SKM-1 treated with dmso at 0.1 percent for 144 hours (cell line): ENCODE data around the gene EYA2.
"Not testable (repeated sequence)": the region's sequence is repeated elsewhere in the genome, so short reads cannot be mapped to it uniquely, and the experiment has no call there.

Experiments
- DNase-seq: peaks from one replicate; lab custom pipeline; 2025; ENCODE audit not compliant: unreplicated experiment; lab: John Stamatoyannopoulos, UW

The EYA2 gene

DNA sequence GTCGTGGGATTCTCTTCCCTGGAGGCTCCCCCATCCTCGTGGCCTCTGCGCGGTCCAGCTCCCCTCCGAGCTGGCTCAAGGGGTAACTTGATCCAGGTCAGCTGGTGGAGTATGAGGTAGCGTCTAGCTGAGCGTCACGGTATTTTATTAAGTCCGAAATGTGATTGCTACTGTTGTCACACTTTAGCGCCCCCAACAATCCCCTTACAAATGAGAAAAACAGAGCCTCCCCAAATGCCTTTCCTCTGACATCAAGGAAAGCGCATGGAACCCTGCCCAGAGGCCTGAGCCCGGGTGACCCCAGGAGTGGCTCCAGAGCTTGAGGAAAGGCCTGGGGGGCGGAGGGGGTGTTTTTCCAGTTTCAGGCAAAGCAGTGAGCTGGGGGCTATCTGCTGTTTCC, 269.5 kb downstream of the EYA2 start:
- DNase-seq: no peak

DNA sequence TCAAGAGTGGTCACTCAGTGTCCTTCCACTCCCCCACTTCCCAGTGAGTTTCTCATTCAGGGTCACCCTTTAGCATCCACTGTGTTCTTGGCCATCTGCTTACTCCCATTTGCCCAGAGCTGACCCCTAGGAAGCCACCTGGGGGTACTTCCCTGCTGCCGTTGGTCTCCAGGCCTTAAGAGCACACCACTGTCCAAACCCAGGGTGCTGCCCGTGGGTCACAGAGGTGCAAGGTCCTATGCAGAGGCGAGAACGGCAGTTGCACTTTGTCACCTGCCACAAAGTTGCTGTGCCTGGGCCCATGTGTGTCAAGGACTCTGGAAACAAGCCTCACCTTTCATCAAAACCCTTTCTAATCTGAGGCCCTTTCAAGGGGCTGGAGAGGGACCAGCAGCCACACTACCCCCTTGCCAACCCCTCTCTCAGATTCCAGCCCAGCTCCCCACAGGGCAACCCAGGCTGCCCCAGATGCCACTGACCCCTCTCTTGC, 270.8 kb downstream of the EYA2 start:
- no peak for DNase-seq

DNA sequence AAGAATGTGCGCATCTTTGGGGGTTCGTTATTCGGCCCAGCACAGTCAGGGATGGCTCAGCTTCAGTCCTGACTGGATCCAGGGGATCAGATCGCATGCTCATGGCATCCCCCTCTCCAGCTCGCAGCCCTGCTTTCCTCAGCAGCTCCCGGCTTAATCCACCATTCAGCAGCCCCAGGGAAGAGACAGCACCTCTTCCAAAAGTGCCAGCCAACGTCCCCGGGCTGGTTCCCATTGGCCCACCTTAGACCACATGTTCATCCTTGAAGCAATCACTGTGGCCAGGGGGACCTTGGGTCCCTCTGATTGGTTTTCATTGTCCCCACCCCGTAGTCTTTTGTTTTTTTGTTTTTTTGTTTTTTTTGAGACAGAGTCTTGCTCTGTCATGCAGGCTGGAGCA, 273.2 kb downstream of the EYA2 start:
- DNase-seq: no peak

DNA sequence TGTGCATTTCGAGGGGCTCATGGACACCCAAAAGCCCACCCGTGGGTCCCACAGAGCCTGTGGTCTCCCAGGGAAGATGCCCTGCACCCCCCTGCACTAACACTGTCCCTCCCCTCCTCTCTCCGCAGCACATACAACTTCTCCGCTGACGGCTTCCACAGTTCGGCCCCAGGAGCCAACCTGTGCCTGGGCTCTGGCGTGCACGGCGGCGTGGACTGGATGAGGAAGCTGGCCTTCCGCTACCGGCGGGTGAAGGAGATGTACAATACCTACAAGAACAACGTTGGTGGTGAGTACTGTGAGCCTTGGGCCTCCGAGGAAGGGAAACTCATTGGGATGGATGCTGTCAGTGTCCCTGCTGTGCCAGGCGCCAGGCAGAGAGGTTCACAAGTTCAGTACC, 277.9 kb downstream of the EYA2 start:
- no peak for DNase-seq

DNA sequence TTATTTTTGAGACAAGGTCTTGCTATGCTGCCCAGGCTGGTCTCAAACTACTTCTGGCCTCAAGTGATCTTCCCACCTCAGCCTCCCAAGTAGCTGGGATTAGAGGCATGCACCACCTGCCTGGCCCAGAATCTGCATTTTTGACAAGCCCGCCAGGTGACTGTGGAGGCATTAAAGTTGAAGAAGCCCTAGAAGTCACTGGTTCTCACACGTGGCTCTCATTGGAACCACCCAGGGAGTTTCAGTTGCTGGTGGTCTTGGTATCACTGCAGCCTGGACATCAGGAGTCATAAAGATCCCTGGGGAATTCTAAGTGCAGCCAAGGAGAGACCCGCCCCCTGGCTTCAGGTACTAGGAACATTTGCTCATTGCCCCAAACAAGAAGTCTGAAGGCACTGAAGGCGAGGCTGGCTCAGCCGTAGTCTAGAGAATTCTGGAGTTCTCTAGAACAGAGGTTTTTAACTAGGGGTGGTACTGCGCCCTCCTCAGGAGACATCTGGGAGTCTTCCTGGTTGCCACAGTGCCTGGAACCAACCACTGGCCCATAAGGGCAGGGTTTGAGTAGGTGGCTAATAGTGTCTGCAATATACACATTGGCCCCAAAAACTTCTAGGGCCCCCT, 279.1 kb downstream of the EYA2 start:
- no peak for DNase-seq

DNA sequence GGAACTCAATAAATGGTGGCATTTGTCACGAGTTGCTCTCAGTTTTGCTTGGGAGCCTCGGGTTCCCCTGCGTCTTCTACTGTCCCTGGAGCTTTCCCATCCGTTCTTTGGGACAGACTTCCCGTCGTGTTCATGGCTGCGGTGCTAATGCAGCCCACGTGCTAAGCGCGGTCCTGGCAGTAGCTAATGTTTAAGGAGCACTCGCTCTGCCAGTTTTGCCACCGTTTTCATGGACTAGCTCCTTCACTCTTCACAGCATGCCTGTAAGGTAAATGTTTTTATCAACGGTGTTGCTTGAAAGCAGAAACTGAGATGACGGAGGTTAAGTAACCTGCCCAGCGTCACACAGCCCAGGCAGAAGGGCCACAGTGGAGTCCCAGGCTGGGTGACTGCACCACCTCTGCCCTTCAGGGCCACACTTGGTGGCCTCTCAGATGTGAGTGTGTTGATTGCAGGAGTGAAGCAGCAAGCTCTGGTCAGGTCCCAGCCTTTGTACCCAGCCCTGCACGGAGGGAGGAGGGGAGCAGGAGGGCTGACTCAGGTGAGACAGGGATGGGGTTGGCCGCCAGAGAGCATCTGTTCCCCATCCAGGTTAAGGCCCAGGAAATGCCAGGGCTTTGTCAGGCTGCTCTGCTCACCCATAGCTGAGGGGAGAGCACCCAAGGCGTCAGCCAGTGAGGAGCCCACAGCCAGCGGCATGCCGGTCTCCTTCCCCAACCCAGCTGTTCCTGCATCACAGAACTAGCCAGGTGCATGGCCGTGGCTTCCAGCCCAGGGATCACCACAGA, 280.0 kb downstream of the EYA2 start:
- DNase-seq: no peak

DNA sequence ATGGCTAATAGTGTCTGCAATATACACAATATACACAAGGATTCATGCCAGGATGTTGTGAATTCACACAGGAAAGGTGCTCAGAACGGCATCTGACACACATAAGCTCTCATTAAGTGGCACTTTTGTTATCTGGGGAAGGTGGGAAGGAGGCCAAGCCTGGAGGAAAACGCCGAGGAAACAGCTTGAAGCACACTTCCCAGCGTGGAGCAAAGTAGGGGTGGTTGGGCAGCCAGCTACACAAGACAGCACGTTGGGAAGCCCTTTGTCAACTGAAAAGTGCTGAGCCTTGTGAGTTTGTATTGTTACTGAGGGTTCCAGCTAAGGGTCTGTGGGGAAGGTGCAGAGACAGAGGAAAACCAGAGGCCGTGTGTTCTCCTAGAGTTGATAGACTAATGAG, 280.9 kb downstream of the EYA2 start:
- DNase-seq: no peak

DNA sequence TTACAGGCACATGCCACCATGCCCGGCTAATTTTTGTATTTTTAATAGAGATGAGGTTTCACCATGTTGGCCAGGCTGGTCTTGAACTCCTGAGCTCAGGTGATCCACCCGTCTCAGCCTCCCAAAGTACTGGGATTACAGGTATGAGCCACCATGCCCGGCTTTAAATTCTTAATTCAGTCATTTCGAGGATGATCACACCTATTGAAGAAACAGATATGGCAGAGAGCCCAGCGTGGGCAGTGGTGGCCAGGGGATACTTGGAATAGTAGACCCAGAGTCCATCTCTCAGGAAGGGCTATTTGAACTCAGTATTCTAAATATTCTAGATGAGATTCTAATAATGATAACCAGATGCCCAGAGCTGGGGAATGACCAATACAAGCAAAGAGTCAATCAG, 281.6 kb downstream of the EYA2 start:
- not testable (repeated sequence) for DNase-seq

DNA sequence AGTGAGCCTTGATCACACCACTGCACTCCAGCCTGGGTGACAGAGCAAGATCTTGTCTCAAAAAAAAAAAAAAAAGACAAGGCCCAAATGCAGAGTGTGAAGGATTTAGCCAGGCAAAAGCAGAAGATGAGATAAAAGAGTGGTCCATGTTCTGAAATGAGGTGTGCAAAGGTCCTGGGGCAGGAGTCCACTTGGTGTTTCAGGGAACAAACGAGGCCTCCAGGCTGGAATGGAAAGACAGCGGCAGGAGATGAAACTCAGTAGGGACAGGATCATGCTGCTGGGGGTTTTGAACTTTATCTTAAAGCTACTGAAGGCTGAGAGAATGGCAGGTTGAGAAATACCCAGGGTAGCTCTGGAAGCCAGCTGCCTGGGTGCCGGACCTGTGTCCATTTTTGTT, 283.6 kb downstream of the EYA2 start:
- no peak for DNase-seq

DNA sequence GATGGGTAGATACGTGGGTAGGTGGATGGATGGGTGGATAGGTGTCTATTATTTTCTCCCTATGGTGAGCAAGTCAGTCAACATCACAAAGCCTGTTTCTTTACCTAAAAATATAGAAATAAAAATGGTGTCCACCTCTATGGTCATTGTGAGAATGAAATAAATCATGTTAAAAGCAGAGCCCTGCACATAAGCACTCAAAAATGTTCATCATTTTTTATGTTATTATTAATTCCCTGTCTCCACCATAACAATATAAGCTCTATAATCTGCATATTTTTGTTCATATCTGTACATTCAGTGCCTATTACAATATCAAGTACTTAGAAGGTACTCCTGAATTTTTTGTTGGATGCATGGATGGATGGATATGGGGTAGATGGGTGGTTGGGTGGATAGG, 284.2 kb downstream of the EYA2 start:
- no peak for DNase-seq

DNA sequence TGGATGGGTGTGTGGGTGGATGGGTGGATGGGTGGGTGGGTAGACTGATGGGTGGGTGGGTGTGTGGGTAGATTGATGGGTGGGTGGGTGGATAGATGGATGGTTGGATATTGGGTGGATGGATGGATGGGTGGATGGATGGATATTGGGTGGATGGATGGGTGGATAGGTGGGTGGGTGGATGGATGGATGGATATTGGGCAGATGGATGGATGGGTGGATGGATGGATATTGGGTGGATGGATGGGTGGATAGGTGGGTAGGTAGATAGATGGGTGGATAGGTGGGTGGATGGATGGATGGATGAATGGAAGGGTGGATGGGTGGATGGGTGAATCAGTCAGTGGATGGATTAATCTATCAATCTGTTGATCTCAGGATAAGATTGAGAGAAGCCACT, 284.6 kb downstream of the EYA2 start:
- no peak for DNase-seq

DNA sequence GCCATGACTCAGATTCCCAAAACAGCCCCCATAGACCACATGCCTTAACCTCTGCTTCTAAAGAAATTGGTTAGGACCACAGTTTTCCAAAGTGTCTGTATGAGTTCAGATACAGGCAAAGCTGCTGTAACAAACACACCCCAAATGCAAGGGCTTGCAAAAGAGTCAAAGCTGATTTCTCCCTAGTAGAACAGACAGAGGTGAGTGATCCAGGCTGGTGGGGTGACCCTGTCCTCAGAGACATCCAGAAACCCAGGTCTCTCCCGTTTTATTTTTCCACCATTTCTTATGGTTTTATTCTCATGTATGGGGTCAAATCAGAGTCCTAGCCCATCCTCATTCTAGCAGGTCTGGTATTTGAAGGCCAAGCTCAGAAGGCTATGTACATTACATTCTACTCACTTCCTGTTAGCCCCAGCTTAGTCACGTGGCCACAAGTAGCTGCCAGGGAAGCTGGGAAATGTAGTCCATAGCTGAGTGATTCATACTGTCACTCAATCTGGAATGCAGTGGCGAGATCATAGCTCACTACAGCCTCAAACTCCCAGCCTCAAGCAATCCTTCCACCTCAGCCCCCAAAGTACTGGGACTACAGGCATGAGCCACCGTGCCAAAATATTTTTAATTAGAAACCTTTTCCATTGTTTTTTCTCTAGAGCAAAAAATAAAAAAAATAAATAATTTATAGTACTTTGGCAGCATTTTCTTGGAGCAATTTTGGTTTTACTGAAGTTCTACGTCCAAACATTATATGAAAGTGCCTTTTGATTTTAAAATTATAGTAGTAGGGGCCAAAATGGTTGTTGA, 286.6 kb downstream of the EYA2 start:
- DNase-seq: peak; percentile 61

DNA sequence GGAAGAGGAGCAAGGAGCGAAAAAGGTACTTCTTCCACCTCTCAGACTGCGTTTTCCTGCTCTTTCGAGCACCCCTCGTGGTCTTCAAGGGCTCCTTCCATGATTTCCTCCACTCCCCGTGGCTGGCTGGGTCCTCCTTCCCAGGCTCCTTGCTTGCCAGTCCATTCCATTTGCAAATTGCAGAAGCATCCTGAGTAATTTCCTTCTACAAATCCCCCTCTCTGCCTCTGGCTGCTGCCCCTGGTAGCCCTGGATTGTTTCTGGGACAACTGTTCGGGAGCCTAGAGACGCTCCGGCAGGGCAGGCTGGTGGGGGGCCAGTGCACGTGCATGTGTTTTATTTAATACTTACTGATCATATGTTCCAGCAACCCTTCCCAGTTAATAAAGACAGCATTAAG, 288.7 kb downstream of the EYA2 start:
- DNase-seq: no peak

DNA sequence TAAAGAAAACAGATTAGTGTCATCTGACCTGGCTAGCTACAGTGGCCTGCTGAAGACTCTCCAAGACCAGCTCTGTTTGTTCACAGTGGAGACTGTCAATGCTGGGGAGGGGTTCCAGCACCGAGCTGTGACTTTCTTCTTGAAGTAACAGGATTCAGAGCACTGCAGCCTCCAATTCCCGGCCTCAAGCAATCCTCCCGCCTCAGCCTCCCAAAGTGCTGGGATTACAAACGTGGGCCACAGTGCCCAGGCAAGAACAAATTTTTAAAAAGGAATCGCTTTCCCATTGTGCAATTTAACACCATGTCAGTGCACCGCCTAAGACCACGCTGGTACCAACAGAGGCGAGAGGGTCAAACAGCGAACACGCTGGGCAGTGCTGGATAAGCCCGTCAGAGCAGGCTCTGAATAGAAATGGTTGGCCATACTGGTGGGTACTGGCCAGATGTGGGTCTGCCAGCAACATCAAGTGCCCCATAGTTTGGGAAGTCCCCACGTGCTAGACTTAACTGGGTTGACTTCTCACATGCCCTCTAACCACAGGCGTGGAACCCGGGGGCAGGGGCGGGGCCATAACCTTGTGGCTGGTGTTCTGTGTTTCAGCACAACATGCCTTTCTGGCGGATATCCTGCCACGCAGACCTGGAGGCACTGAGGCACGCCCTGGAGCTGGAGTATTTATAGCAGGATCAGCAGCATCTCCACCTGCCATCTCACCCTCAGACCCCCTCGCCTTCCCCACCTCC, 293.0 kb downstream of the EYA2 start:
- DNase-seq: no peak

DNA sequence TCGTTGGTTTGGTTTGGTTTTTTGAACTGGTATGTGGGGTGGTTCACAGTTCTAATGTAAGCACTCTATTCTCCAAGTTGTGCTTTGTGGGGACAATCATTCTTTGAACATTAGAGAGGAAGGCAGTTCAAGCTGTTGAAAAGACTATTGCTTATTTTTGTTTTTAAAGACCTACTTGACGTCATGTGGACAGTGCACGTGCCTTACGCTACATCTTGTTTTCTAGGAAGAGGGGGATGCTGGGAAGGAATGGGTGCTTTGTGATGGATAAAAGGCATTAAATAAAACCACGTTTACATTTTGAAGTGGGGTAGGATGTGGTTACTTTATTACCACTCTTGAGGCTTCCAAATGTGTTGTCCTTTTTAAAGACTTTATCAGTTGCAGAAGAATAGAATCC, 293.9 kb downstream of the EYA2 start:
- no peak for DNase-seq

DNA sequence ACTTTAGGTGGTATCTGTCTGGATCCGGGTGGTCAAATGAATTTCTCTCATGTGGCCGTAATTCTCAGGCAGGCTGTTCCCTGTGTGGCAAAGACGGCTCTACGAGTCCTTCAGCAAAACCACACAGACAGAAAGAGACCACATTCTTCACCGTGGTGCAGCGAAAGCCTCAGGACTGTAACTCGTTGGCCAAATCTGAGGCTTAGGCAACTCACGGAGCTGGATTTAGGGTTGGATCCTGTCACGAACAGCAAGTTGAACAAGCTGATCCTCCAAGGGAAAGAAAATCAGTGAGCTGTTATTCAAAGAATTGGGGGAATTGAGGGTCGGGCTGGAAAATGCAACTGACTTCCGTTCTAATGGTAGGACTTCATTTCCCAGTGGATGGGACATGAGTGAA, 294.4 kb downstream of the EYA2 start:
- DNase-seq: no peak

DNA sequence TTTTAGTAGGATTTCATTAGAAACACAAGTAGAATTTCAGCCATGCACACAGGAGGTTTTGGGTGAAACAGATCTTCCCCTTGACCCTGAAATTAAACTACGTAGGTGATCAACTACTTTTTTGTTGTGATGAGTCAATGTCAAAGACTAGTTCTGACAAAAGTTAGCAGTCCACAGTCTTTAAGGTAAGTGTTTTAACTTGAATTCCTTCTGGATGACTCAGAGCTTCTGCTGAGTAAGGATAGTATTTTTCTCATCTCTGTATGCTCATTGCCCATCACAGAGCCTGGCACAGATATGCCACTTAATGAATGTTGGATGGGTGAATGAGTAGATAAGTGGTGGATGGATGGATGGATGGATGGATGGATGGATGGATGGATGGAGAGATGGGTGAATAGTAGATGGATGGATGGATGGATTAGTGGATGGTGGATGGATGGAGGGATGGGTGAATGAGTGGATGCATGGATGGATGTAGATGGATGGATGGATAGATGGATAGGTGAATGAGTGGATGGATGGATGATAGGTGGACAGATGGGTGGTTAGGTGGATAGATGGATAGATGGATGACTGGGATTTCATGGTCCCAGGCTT, 296.5 kb downstream of the EYA2 start:
- no peak for DNase-seq

DNA sequence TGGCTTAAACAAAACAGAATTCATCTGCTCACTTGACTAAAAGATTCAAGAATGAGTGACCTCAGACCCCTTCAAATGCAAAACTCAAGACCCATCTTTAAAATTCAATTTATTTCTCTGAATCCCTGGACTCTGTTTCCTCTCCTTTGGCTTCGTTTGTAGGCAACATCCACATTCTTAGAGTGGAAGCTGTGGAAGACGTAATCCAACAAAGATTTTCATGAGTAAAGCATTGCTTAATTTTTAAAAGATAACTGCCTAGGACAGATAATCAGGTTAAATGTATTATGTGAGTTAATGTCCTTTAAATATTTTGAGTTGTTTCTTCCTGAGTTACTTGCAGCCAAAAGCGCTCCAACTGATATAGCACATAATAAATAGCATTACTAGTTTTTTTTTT, 297.3 kb downstream of the EYA2 start:
- no peak for DNase-seq

DNA sequence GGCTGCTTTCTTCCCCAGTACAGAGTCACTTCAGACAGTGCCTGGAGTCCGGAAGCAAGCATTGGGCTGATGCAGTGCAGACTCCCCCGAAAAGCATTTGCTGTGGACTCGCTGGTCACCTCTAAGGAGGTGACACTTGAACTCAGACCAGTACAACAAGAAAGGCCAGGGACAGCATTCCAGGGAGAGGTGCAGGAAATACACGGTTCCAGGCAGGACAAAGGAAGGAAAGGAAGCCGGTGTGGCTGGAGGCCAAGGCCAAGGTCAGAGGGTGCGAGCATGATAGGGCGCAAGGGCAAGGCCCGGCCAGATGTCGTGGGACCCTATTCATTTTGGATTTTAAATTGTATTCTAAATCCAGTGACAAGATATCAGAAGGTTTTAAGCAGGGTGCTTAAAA, 300.9 kb downstream of the EYA2 start:
- no peak for DNase-seq

DNA sequence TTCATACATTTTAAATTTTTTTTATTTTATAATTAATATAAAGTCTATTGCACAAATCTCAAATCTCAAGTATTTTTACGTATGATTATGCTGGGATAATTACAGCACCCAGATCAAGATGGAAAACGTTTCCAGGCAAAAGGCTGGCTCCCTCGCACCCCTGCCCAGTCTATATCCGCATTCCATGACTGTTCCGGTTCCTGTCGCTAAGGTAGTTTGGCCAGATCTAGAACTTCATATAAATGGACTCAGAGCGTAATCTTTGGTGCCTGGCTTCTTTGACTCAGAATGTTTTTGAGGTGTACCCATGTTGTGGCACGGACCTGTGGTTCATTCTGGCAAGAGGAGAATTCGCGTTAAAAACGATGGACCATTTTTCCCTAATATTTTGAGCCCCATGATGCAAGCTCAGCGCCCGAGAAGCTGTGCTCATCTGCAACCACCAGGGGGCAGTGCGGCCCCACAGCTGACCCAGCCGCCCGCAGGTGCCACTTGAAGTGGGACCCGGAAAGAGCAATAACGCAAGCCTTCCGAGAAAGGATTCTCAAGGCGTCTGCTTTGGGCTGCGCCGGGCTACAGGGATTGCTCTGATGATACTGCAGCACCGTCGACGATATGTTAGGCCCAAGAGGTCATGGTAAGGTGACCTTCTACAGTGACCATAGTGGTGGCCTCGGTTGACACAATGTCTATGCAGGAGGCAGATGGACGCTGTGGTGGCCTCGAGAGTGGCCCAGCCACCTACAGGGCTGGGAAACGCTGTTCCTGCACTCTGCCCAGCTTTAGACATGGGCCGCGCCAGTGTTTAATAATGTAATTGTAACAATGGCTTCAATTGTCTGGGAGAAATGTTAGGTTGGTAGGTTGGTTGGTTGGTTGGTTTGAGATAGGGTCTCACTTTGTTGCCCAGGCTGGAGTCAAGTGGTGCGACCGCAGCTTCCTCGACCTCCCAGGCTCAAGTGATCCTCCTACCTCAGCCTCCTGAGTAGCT, 301.7 kb downstream of the EYA2 start:
- DNase-seq: peak; percentile 63
